Cardiac atrium fibroblast (primary cell): ENCODE measurements around the gene SYT13. TPM values are rescaled to one million over a fixed set of nuclear protein-coding genes. Genes with fewer than 3 reads are reported as not detected.

Experiments used
- total RNA-seq: library from RNA; depleted of rRNA; stranded (reverse); fragments of >200 nt; gene quantifications from 2 replicates; pipeline ENCODE4 v1.2.3, GENCODE V29; 2015

SYT13 gene
- total RNA-seq: not detected in 2 replicates

GRCh38 chr11:45285930-45286632, at the start of gene SYT13:
SYT13 (minus strand) TSS chr11:45286341; CDS start chr11:45286207, 134 bp downstream.

Other genes with a start within 250 kb of the SYT13 start
- gene PRDM11, start 139.7 kb downstream of the SYT13 start, total RNA-seq: 8.3 and 13.9 TPM in 2 replicates